ENCODE data around the gene GIN1.
A peak's percentile ranks its signal among the peaks of the same experiment; 100 is the strongest.
"Not testable (repeated sequence)": the region's sequence is repeated elsewhere in the genome, so short reads cannot be mapped to it uniquely, and the experiment has no call there.

The GIN1 gene

GRCh38 chr5:103108086-103108485 lies 11.9 kb downstream of the GIN1 start:
- DNase-seq, result no peak

DNA sequence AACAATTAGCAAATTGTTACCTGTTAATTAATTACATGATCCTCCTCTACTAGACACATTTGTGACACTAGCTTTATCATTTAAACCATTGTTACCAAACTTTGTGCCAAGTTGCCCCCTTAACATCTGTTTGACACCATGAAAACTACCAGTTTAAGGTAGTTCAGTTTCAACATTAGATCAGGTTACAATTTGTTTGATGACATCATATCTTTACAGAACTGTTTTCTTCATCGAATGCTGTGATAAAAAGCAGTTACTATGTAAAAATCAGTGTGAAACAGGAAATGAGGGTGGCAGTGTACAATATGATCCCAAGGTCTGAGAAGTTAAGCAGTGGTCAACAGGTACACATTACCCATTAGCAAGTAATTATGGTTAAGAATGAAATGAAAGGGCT lies 17.7 kb downstream of the GIN1 start:
- DNase-seq, result no peak

DNA sequence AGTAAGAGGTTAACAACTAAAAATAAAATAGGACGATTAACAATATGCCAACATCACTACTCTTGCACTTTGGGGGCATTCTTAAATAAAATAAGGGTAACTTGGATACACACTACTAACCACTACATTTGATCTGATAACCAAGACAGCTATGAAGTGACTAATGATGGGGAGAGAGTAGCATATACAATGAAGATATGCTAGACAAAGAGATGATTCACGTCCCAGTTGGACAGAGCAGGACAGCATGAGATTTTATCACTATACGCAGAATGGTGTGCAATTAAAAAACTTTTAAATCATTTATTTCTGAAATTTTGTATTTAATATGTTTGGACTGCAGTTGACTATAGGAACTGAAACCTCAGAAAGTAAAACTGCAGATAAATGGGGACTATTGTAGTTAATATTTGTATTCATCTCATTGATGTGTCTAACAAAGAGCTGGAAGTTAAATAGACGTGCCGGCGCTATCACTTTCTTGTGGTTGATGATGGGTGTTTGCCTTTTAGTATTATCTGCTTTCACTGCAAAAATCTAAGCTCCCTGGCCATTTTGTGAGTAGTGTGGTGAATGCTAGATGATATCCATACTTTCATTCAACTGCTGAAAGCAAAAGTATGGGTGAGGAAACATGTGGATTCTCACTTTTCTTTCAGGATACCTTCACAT lies 18.7 kb downstream of the GIN1 start:
- no peak for DNase-seq

DNA sequence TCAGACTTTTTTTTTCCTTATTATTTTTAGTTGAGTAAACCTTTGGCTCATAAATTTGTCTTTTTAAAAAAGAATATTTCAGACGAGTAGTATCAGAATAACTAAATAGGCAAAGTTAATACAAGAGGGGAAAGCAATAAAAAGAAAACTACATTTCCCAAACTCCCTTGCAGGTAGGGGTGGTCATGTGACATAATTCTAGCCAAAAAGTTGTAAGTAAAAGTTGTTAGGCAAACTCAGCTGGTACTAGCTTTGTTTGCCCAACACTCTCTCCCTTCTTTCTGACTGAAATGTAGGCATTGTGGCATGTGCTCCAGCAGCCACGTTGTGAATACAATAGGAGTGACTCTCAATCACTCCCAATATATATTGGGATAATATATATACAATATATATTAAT lies 20.9 kb downstream of the GIN1 start:
- no peak for DNase-seq

- DNase-seq, result no peak
Measured at GRCh38 chr5:103094737-103095136, 25.2 kb downstream of the GIN1 start.

DNA sequence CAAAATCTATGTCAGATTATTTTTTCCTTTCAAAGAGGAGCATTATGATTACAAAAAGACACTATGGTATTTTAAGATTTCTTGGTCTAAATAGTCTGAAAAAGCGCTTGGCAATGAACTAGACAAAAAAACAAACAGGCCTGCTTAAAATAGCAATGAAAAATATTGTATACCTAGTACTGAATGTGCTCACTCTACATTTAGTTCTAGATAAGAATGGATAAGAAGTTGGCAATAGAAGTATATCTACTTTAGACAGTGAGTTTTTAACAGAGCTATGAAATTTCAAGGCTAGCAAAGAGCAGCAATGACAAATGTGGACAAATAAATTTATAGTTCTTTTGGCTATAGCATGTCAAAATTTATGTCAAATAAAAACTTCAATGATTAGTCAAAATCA lies 26.2 kb downstream of the GIN1 start:
- no peak for DNase-seq

DNA sequence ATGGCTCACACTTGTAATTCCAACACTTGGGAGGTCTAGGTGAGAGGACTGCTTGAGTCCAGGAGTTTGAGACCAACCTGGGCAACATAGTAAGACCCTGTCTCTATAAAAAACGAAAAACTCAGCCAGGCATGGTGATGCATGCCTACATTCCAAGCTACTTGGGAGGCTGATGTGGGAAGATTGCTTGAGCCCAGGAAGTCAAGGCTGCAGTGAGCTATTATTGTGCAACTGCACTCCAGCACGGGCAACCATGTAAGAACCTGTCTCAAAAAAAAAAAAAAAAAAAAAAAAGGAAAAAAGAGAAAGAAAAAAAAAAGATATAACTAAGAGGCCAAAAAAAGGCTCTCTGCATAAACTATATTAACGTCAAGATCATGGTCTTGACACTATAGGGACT lies 27.3 kb downstream of the GIN1 start:
- DNase-seq, result no peak

- no peak for DNase-seq
Measured at GRCh38 chr5:103090791-103091190, 29.1 kb downstream of the GIN1 start.

DNA sequence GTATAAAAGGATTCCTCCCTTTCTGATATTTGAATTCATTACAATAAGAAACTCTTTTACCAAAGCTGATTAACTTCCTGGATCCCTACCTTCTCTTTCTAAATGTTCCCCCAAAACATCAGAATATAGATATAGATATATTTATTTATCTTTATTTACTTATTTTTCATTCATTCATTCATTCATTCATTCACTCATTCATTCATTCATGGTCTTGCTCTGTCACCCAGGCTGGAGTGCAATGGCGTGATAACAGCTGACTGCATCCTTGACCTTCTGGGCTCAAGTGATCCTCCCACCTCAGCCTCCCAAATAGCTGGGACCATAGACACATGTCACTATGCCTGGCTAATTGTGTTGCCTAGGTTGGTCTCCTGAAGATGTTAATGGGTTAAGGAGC lies 30.7 kb downstream of the GIN1 start:
- DNase-seq, result no peak

DNA sequence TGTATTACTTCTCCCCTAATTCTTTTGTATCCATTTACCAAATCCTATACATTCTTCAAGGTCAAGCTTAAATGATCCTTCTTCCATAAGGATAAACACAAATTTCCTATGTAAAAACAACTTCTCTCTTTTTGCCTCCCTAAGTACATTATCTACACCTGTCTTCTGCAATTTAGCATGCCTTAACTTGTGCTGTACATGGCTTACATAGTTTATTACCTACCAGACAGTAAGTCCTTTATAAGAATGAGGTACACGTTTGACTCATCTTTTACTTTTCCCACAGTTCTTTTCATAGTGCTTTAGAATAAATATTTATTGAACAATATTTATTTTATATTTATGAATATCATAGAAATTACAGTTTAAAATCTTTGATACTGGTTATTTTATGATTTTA lies 33.4 kb downstream of the GIN1 start:
- DNase-seq, result no peak

GRCh38 chr5:103079796-103080195 lies 40.1 kb downstream of the GIN1 start:
- DNase-seq, result no peak

GRCh38 chr5:103075442-103075841 lies 44.5 kb downstream of the GIN1 start:
- DNase-seq, result no peak

DNA sequence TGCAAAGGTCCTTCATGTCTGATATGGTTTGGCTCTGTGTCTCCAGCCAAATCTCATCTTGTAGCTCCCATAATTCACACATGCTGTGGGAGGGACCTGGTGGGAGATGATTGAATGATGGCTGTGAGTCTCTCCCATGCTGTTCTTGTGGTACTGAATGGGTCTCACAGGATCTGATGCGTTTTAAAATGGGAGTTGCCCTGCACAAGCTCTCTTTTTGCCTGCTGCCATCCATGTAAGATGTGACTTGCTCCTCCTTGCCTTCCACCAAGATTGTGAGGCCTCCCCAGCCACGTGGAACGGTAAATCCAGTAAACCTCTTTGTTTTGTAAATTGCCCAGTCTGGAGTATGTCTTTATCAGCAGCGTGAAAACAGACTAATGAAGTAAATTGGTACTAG lies 46.4 kb downstream of the GIN1 start:
- DNase-seq, result not testable (repeated sequence)

DNA sequence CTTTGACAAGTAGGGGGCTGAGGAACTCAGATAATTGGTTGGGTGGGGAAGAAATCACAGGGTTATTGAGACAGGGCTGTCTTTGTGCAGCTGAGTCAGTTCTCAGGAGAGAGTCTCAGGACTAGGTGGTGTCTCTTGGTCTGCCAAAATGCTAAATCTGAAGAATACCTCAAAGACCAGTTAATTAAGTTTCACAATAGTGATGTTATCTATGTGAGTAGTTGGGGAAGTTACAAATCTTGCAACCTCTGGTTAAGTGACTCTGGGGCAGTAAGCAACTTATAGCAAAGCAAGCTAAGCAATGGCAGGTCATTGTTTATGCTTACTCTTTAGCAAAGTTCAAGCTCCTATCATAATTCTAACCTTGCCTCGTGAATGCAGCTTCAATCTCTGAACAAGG lies 53.6 kb downstream of the GIN1 start:
- DNase-seq, result no peak

GRCh38 chr5:103060424-103060954 lies 59.4 kb downstream of the GIN1 start:
- no peak for DNase-seq

DNA sequence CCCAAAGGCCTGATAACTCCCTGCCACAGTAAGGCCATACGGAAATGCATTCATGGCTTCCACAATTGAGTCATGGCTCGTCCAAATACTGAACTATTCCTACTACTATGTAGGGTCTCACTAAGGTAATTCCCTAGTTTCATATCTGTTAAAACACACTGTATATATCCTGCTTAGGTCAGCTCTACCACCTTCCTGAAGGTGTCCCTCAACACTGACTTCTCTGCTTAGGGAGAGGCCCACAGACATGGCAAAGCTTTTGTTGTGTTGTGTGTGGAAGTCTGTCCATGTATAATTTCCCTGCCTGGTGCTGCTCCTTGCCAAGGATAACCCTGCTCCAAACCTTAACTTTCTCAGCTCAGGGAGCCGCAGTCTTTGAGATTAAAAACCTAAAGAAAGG lies 60.4 kb downstream of the GIN1 start:
- no peak for DNase-seq

GRCh38 chr5:103057208-103058130 lies 62.5 kb downstream of the GIN1 start:
- DNase-seq, result no peak

DNA sequence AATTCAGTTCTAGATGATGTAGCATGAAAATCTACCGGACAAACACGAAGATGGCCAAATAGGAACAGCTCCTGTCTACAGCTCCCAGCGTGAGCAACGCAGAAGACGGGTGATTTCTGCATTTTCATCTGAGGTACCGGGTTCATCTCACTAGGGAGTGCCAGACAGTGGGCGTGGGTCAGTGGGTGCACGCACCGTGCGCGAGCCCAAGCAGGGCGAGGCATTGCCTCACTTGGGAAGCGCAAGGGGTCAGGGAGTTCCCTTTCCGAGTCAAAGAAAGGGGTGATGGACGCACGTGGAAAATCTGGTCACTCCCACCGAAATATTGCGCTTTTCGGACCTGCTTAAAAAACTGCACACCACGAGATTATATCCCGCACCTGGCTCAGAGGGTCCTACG lies 73.2 kb downstream of the GIN1 start:
- not testable (repeated sequence) for DNase-seq

GRCh38 chr5:103041071-103041676 lies 78.8 kb downstream of the GIN1 start:
- DNase-seq, result peak; percentile 6

DNA sequence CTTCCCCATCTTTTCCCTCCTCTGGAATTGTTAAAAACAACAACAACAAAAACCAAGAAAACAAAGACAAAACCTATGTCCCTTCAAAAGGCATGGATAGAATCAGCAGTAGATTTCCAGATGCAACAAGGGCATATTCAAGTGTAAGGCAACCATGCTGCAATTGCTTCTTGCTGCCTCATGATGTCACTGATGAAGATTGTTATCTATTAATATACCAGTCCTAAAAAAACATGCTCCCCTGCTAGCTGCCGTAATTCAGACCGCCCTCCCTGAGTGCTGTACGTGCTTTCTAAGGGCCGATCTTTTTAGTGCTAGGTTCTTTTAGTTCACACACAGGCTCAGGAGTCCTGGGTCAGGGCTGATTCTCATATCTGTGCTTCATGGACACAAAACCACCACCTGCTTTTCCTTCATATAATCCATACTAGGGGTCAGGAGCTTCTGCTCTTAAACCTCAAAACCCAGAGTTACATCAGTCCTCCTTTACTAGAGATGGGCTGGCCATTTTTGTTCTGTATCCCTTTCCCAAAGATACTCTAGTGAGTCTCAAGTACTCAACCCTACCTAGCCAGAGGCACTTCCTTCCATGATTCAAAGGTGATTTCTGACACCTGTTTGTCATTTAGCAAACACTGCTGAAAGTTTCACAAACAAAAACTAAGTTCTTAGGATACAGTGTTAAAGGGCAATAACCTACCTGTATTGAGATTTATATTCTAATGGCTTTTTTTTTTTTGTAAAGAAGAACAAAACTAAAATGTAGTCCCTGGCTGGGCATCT lies 82.1 kb downstream of the GIN1 start:
- DNase-seq, result no peak

DNA sequence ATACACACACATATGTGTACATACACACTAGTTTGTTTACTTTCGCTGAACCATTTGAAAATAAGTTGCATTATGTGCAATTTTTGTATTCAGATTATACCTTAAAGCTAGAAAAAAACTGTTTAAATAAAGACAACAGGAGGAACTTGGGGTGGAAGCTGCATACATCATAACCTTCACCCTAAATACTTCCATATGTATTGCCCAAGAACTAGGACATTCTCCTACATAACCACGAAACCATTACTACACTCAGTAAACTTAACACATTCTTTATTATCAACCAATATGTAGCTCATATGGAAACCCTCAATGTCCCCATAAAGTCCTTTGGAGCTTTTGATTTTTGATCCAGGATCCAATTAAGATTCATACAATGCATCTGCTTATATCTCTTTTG lies 83.3 kb downstream of the GIN1 start:
- no peak for DNase-seq

Measured in NCI-H1417 treated with DMSO at 0.1 percent for 48 hours (cell line).